H9 (cell line): ENCODE measurements around the gene TENM4. TPM values are rescaled to one million over a fixed set of nuclear protein-coding genes. Genes with fewer than 3 reads are reported as not detected.

ENCODE experiments used
- DNase-seq: peaks from one replicate; pipeline ENCODE4 v3.0.0-alpha.2; 2017
- H2AFZ ChIP-seq: one replicate; pipeline ENCODE4 v1.6.1; 2013; ENCODE audit warnings: mild to moderate bottlenecking, low read length, control low read depth, moderate library complexity
- H2AK5ac ChIP-seq: 2 replicates; pipeline ENCODE4 v1.6.1; 2013; ENCODE audit warnings: low read length, control low read depth, mixed read lengths; ENCODE audit not compliant: insufficient read length
- H2BK120ac ChIP-seq: one replicate; pipeline ENCODE4 v1.6.1; 2013; ENCODE audit warnings: low read depth, mild to moderate bottlenecking, low read length, control low read depth, inconsistent platforms; ENCODE audit not compliant: poor library complexity, severe bottlenecking
- H2BK12ac ChIP-seq: 2 replicates; pipeline ENCODE4 v1.6.1; 2013; ENCODE audit warnings: low read length, control low read depth, mixed read lengths, low read depth; ENCODE audit not compliant: insufficient read length
- H2BK15ac ChIP-seq: 2 replicates; pipeline ENCODE4 v1.6.1; 2013; ENCODE audit warnings: low read depth, low read length, control low read depth
- H2BK20ac ChIP-seq: one replicate; pipeline ENCODE4 v1.6.1; 2013; ENCODE audit warnings: low read depth, mild to moderate bottlenecking, low read length, control low read depth, inconsistent platforms; ENCODE audit not compliant: poor library complexity, severe bottlenecking
- H2BK5ac ChIP-seq: 2 replicates; pipeline ENCODE4 v1.6.1; 2013; ENCODE audit warnings: low read length, control low read depth, mixed read lengths; ENCODE audit not compliant: insufficient read length
- H3K14ac ChIP-seq: 2 replicates; pipeline ENCODE4 v1.6.1; 2013; ENCODE audit warnings: low read length, control low read depth; ENCODE audit not compliant: insufficient read depth
- H3K18ac ChIP-seq: 2 replicates; pipeline ENCODE4 v1.6.1; 2013; ENCODE audit warnings: low read depth, mild to moderate bottlenecking, mixed read lengths, low read length, control low read depth; ENCODE audit not compliant: insufficient read length
- H3K23ac ChIP-seq: 2 replicates; pipeline ENCODE4 v1.6.1; 2013; ENCODE audit warnings: low read length, control low read depth, mixed read lengths, low read depth; ENCODE audit not compliant: insufficient read length
- H3K23me2 ChIP-seq: 2 replicates; pipeline ENCODE4 v1.6.1; 2013; ENCODE audit warnings: low read depth, mild to moderate bottlenecking, mixed read lengths, low read length, control low read depth; ENCODE audit not compliant: insufficient read length, poor library complexity, severe bottlenecking
- H3K27ac ChIP-seq: 2 replicates; pipeline ENCODE4 v1.5.1; 2013; ENCODE audit warnings: low read length, control low read depth, mixed read lengths, low read depth; ENCODE audit not compliant: insufficient read length
- H3K27me3 ChIP-seq: 2 replicates; pipeline ENCODE4 v1.6.1; 2013; ENCODE audit warnings: low read length, control low read depth, inconsistent platforms; ENCODE audit not compliant: insufficient read depth
- H3K4ac ChIP-seq: 2 replicates; pipeline ENCODE4 v1.6.1; 2013; ENCODE audit warnings: low read depth, mild to moderate bottlenecking, control low read depth, inconsistent platforms, low read length, moderate library complexity
- H3K4me1 ChIP-seq: 2 replicates; pipeline ENCODE4 v1.6.1; 2013; ENCODE audit warnings: low read length, control low read depth, inconsistent platforms; ENCODE audit not compliant: insufficient read depth
- H3K4me2 ChIP-seq: 2 replicates; pipeline ENCODE4 v1.6.1; 2013; ENCODE audit warnings: low read length, control low read depth, mixed read lengths; ENCODE audit not compliant: insufficient read length, insufficient read depth
- H3K56ac ChIP-seq: 2 replicates; pipeline ENCODE4 v1.6.1; 2013; ENCODE audit warnings: low read depth, mild to moderate bottlenecking, mixed read lengths, low read length, control low read depth; ENCODE audit not compliant: insufficient read length
- H3K79me1 ChIP-seq: 2 replicates; pipeline ENCODE4 v1.6.1; 2013; ENCODE audit warnings: low read depth, mild to moderate bottlenecking, moderate library complexity, low read length, control low read depth, inconsistent platforms; ENCODE audit not compliant: insufficient read depth, poor library complexity, severe bottlenecking
- H3K79me2 ChIP-seq: 2 replicates; pipeline ENCODE4 v1.6.1; 2013; ENCODE audit warnings: low read length, control low read depth, inconsistent platforms; ENCODE audit not compliant: insufficient read depth
- H3K9ac ChIP-seq: 2 replicates; pipeline ENCODE4 v1.6.1; 2013; ENCODE audit warnings: low read length, control low read depth, mixed read lengths; ENCODE audit not compliant: insufficient read length; ENCODE audit errors: extremely low read depth
- H3K9me3 ChIP-seq: one replicate; pipeline ENCODE4 v1.6.1; 2013; ENCODE audit warnings: low read depth, low read length, inconsistent platforms; ENCODE audit not compliant: control insufficient read depth
- H3T11ph ChIP-seq: one replicate; pipeline ENCODE4 v1.6.1; 2013; ENCODE audit warnings: mild to moderate bottlenecking, low read length, control low read depth, inconsistent platforms
- H4K20me1 ChIP-seq: one replicate; pipeline ENCODE4 v1.6.1; 2013; ENCODE audit not compliant: control insufficient read depth, insufficient read length, insufficient read depth
- H4K5ac ChIP-seq: 2 replicates; pipeline ENCODE4 v1.6.1; 2013; ENCODE audit warnings: low read depth, mild to moderate bottlenecking, mixed read lengths, low read length, control low read depth; ENCODE audit not compliant: insufficient read length
- H4K8ac ChIP-seq: replicated peaks from 2 replicates; pipeline ENCODE4 v1.6.1; 2013; ENCODE audit warnings: low read length, control low read depth, mixed read lengths, low read depth; ENCODE audit not compliant: insufficient read length
- H4K91ac ChIP-seq: 2 replicates; pipeline ENCODE4 v1.6.1; 2013; ENCODE audit warnings: low read depth, mild to moderate bottlenecking, moderate library complexity, mixed read lengths, low read length, control low read depth; ENCODE audit not compliant: insufficient read length
- H3K27ac Mint-ChIP-seq, 3 experiments: 2 replicates in 2 of 3; 3 replicates in 1 of 3; pipeline ENCODE4 v1.8.0; 2020 to 2021; ENCODE audit warnings: mixed read lengths in 3 of 3, mild to moderate bottlenecking in 1 of 3, moderate library complexity in 1 of 3
- H3K27me3 Mint-ChIP-seq: 2 replicates; pipeline ENCODE4 v1.8.0; 2021; ENCODE audit warnings: low read depth, mild to moderate bottlenecking, moderate library complexity, mixed read lengths
- H3K36me3 Mint-ChIP-seq, 3 experiments: 2 replicates in 2 of 3; 3 replicates in 1 of 3; pipeline ENCODE4 v1.8.0; 2020 to 2021; ENCODE audit warnings: low read depth in 3 of 3, mixed read lengths in 3 of 3; ENCODE audit not compliant: insufficient read depth in 1 of 3
- H3K4me1 Mint-ChIP-seq, 2 experiments: 2 replicates each; pipeline ENCODE4 v1.8.0; 2020; ENCODE audit warnings: mixed read lengths in 2 of 2
- H3K4me3 Mint-ChIP-seq, 2 experiments: 2 replicates in 1 of 2; 3 replicates in 1 of 2; pipeline ENCODE4 v1.8.0; 2020 to 2021; ENCODE audit warnings: mild to moderate bottlenecking in 2 of 2, mixed read lengths in 2 of 2, moderate library complexity in 1 of 2
- H3K9me3 Mint-ChIP-seq, 2 experiments: 2 replicates in 1 of 2; 3 replicates in 1 of 2; pipeline ENCODE4 v1.8.0; 2020; ENCODE audit warnings: mild to moderate bottlenecking in 2 of 2, mixed read lengths in 2 of 2, moderate library complexity in 1 of 2
- WGBS: extraction: QIAGEN DNeasy Blood & Tissue Kit; methylation state at CpG from one replicate; pipeline ENCODE4 v1.1.7; 2013; ENCODE audit warnings: missing lambda C conversion rate, low lambda C conversion rate, mixed read lengths; ENCODE audit not compliant: insufficient read length; ENCODE audit errors: extremely low coverage; 5-methylcytosine and 5-hydroxymethylcytosine counted together
- total RNA-seq: library from RNA; stranded (reverse); gene quantifications from 2 replicates; pipeline ENCODE4 v1.2.1, GENCODE V29; 2021
- TF ChIP-seq, protein P1 (sequence below): fragments of 200-600 bp; sonication (generic); conservative IDR thresholded peaks from 3 replicates; pipeline ENCODE4 v1.8.0; 2021; ENCODE audit warnings: antibody characterized with exemption, mild to moderate bottlenecking

TENM4 gene
- total RNA-seq, 1 experiment from 2014 or later: 4.6 TPM

DNA sequence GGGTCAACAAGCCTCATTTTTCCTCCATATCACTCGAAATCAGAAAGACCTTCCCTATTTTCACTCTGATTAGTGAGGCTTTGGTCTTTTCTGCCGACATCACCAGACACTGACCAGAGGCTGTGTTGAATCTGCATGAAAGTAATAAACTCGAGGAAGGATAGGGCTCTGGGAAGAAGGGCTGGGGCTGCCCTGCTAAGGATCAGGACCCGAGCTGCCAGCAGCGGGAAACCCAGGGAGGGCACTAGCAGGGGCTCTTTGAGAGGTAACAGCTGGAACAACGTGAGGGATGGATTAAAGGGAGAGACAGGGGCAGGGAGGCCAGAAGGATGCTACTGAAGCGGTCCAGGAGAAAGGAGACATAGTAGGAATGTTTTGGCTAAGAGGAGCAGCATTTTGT is 488.7 kb downstream of the TENM4 start:
- TF ChIP-seq, protein P1, sequence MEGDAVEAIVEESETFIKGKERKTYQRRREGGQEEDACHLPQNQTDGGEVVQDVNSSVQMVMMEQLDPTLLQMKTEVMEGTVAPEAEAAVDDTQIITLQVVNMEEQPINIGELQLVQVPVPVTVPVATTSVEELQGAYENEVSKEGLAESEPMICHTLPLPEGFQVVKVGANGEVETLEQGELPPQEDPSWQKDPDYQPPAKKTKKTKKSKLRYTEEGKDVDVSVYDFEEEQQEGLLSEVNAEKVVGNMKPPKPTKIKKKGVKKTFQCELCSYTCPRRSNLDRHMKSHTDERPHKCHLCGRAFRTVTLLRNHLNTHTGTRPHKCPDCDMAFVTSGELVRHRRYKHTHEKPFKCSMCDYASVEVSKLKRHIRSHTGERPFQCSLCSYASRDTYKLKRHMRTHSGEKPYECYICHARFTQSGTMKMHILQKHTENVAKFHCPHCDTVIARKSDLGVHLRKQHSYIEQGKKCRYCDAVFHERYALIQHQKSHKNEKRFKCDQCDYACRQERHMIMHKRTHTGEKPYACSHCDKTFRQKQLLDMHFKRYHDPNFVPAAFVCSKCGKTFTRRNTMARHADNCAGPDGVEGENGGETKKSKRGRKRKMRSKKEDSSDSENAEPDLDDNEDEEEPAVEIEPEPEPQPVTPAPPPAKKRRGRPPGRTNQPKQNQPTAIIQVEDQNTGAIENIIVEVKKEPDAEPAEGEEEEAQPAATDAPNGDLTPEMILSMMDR: no peak
- Mint-ChIP-seq H3K27ac (no peak overlapping the region), H3K36me3 (no peaks in the 10 kb centered on the region; a peak in 1 of 7 replicates), H3K27me3 (peaks cover 14% of the 10 kb centered on the region), H3K4me1 (peaks cover 16 to 43% of the 10 kb centered on the region in 2 experiments), H3K4me3 (no peak overlapping the region), H3K9me3 (no peaks in the 10 kb centered on the region)
- no peak overlapping the region for H3K56ac ChIP-seq
- no peak overlapping the region for H3K18ac ChIP-seq
- no peak overlapping the region for H4K5ac ChIP-seq
- no peak overlapping the region for H3K4me2 ChIP-seq
- H3K23ac ChIP-seq: no peak overlapping the region
- no CpG with 5 or more reads among the region's 7 CpGs for WGBS
- H3K27ac ChIP-seq: no peak overlapping the region
- no peak overlapping the region for H4K8ac ChIP-seq
- H4K91ac ChIP-seq: no peak overlapping the region
- no peaks in the 10 kb centered on the region for H3K27me3 ChIP-seq
- H3K14ac ChIP-seq: no peak overlapping the region
- H3K23me2 ChIP-seq: no peaks in the 10 kb centered on the region
- no peaks in the 10 kb centered on the region for H3K4me1 ChIP-seq
- no peak overlapping the region for H2BK12ac ChIP-seq
- no peak overlapping the region for H3T11ph ChIP-seq
- H2BK5ac ChIP-seq: no peak overlapping the region
- no peak overlapping the region for H2BK20ac ChIP-seq
- DNase-seq: no peak
- no peaks in the 10 kb centered on the region for H3K79me1 ChIP-seq
- H2BK120ac ChIP-seq: no peak overlapping the region
- H3K79me2 ChIP-seq: no peaks in the 10 kb centered on the region; the same call in 1 of the 2 replicates
- no peak overlapping the region for H2AK5ac ChIP-seq
- H3K9me3 ChIP-seq: no peaks in the 10 kb centered on the region
- H2BK15ac ChIP-seq: no peak overlapping the region
- H4K20me1 ChIP-seq: no peaks in the 10 kb centered on the region
- H3K4ac ChIP-seq: no peak overlapping the region
- H2AFZ ChIP-seq: no peak overlapping the region
- no peak overlapping the region for H3K9ac ChIP-seq
